H1 (cell line): Measurements from ENCODE around the gene BCAR3. TPM values are rescaled to one million over a fixed set of nuclear protein-coding genes. Genes with fewer than 3 reads are reported as not detected.

Experiments used
- CTCF ChIA-PET: fragments of 300-600 bp; sonication (Branson Sonifier 250); formaldehyde crosslinking; loops from one replicate; lab custom pipeline; 2021; ENCODE audit not compliant: partially characterized antibody; lab: Charles Lee
- POLR2A ChIA-PET: fragments of 300-600 bp; sonication (Branson Sonifier 250); formaldehyde crosslinking; loops from one replicate; lab custom pipeline; 2021; ENCODE audit warnings: inconsistent platforms; ENCODE audit not compliant: partially characterized antibody; lab: Charles Lee
- DNase-seq, 2 experiments: peaks; one replicate each; pipeline versions ENCODE4 v3.0.0 to v3.0.0-alpha.2; 2010 to 2022; ENCODE audit warnings: low spot score in 2 of 2, low read depth in 1 of 2, mixed read lengths in 1 of 2
- FAIRE-seq: peaks from 2 replicates; lab custom pipeline; 2011; peaks lifted over from hg19 to GRCh38; lab: Jason Lieb, UNC
- H2AFZ ChIP-seq: 2 replicates; pipeline ENCODE4 v1.8.1; 2012; ENCODE audit warnings: low read length, inconsistent platforms
- H2AK5ac ChIP-seq: 2 replicates; pipeline ENCODE4 v1.6.1; 2013; ENCODE audit warnings: low read depth, low read length
- H2BK120ac ChIP-seq: replicated peaks from 2 replicates; pipeline ENCODE3; 2013; ENCODE audit warnings: low read depth, low read length, inconsistent platforms
- H2BK12ac ChIP-seq: 2 replicates; pipeline ENCODE4 v1.6.1; 2013; ENCODE audit warnings: low read depth, low read length
- H2BK15ac ChIP-seq: 2 replicates; pipeline ENCODE4 v1.6.1; 2013; ENCODE audit warnings: low read length
- H2BK20ac ChIP-seq: 2 replicates; pipeline ENCODE4 v1.6.1; 2013; ENCODE audit warnings: low read length
- H2BK5ac ChIP-seq: 2 replicates; pipeline ENCODE4 v1.6.1; 2013; ENCODE audit warnings: low read depth, low read length
- H3K14ac ChIP-seq: 2 replicates; pipeline ENCODE4 v1.6.1; 2013; ENCODE audit warnings: inconsistent platforms; ENCODE audit not compliant: insufficient read length
- H3K18ac ChIP-seq: 2 replicates; pipeline ENCODE4 v1.6.1; 2013; ENCODE audit warnings: low read length; ENCODE audit errors: extremely low read depth
- H3K23ac ChIP-seq: 2 replicates; pipeline ENCODE4 v1.6.1; 2013; ENCODE audit warnings: inconsistent platforms; ENCODE audit not compliant: insufficient read length
- H3K23me2 ChIP-seq: 2 replicates; pipeline ENCODE4 v1.6.1; 2013; ENCODE audit warnings: low read depth, low read length
- H3K27ac ChIP-seq: 2 replicates; pipeline ENCODE4 v1.6.1; 2011; ENCODE audit warnings: low read depth, low read length, inconsistent platforms
- H3K27me3 ChIP-seq, 4 experiments: replicated peaks in 1 of 4; 1 replicate in 1 of 4; 2 replicates in 3 of 4; pipeline versions ENCODE4 v1.6.1 to v1.8.1; 2011 to 2013; ENCODE audit warnings: low read length in 3 of 4, mild to moderate bottlenecking in 3 of 4, inconsistent platforms in 2 of 4, mixed read lengths in 2 of 4, moderate library complexity in 1 of 4; ENCODE audit not compliant: control insufficient read depth in 3 of 4, insufficient read depth in 3 of 4; ENCODE audit errors: extremely low read depth in 1 of 4
- H3K36me3 ChIP-seq, 4 experiments: 2 replicates each; pipeline versions ENCODE4 v1.6.1 to v1.8.1; 2011 to 2013; ENCODE audit warnings: mild to moderate bottlenecking in 4 of 4, low read length in 3 of 4, moderate library complexity in 2 of 4, control low read depth in 1 of 4, inconsistent platforms in 1 of 4; ENCODE audit not compliant: insufficient read depth in 4 of 4, control insufficient read depth in 2 of 4
- H3K4ac ChIP-seq: replicated peaks from 2 replicates; pipeline ENCODE3; 2013; ENCODE audit warnings: low read length, low read depth, mixed read lengths, inconsistent platforms; ENCODE audit not compliant: insufficient read length
- H3K4me1 ChIP-seq, 4 experiments: replicated peaks in 1 of 4; 1 replicate in 1 of 4; 2 replicates in 3 of 4; pipeline versions ENCODE4 v1.6.1 to v1.8.1; 2011 to 2013; ENCODE audit warnings: low read length in 3 of 4, inconsistent platforms in 2 of 4, mixed read lengths in 1 of 4; ENCODE audit not compliant: insufficient read depth in 4 of 4, control insufficient read depth in 3 of 4
- H3K4me2 ChIP-seq, 2 experiments: 2 replicates each; pipeline versions ENCODE4 v1.6.1 to v1.8.1; 2011 to 2013; ENCODE audit warnings: low read depth in 2 of 2, low read length in 2 of 2, control low read depth in 1 of 2, inconsistent platforms in 1 of 2, mild to moderate bottlenecking in 1 of 2; ENCODE audit not compliant: insufficient read depth in 1 of 2
- H3K4me3 ChIP-seq, 4 experiments: fragments of 200-600, 300-600 bp in 1 of 4; sonication (generic), shearing (Covaris generic), sonication (Bioruptor Twin) in 1 of 4; 2 replicates each; pipeline versions ENCODE4 v1.5.1 to v1.8.1; 2011 to 2016; ENCODE audit warnings: low read length in 4 of 4, low read depth in 3 of 4, control low read depth in 2 of 4, inconsistent platforms in 2 of 4, mild to moderate bottlenecking in 2 of 4, mixed read lengths in 1 of 4, moderate library complexity in 1 of 4; ENCODE audit not compliant: insufficient read depth in 2 of 4; ENCODE audit errors: extremely low read depth in 1 of 4
- H3K56ac ChIP-seq: replicated peaks from 2 replicates; pipeline ENCODE3; 2013; ENCODE audit warnings: low read depth, mild to moderate bottlenecking, mixed read lengths, low read length, inconsistent platforms; ENCODE audit not compliant: insufficient read length
- H3K79me1 ChIP-seq: 2 replicates; pipeline ENCODE4 v1.6.1; 2013; ENCODE audit warnings: low read depth, low read length, control low read depth
- H3K79me2 ChIP-seq, 2 experiments: 2 replicates each; pipeline versions ENCODE4 v1.6.1 to v1.8.1; 2012 to 2013; ENCODE audit warnings: low read length in 2 of 2, mild to moderate bottlenecking in 2 of 2, inconsistent platforms in 1 of 2; ENCODE audit not compliant: insufficient read depth in 2 of 2, control insufficient read depth in 1 of 2
- H3K9ac ChIP-seq, 4 experiments: replicated peaks in 1 of 4; 1 replicate in 1 of 4; 2 replicates in 3 of 4; pipeline versions ENCODE4 v1.6.1 to v1.8.1; 2011 to 2013; ENCODE audit warnings: low read depth in 3 of 4, low read length in 3 of 4, control low read depth in 2 of 4, mild to moderate bottlenecking in 2 of 4, moderate library complexity in 2 of 4, inconsistent platforms in 1 of 4; ENCODE audit errors: extremely low read depth in 1 of 4
- H3K9me3 ChIP-seq, 2 experiments: 2 replicates each; pipeline versions ENCODE4 v1.6.1 to v1.8.1; 2012 to 2013; ENCODE audit warnings: mild to moderate bottlenecking in 2 of 2, moderate library complexity in 2 of 2, control low read depth in 1 of 2, inconsistent platforms in 1 of 2, low read depth in 1 of 2, low read length in 1 of 2, mixed read lengths in 1 of 2; ENCODE audit not compliant: insufficient read depth in 2 of 2
- H4K20me1 ChIP-seq, 2 experiments: replicated peaks in 1 of 2; 2 replicates each; pipeline versions ENCODE3 to v1.8.1; 2011 to 2013; ENCODE audit warnings: inconsistent platforms in 2 of 2, low read length in 2 of 2, mild to moderate bottlenecking in 1 of 2; ENCODE audit not compliant: insufficient read depth in 2 of 2, control insufficient read depth in 1 of 2
- H4K5ac ChIP-seq: 2 replicates; pipeline ENCODE4 v1.6.1; 2013; ENCODE audit warnings: low read length, low read depth, mixed read lengths, inconsistent platforms; ENCODE audit not compliant: insufficient read length
- H4K8ac ChIP-seq: 2 replicates; pipeline ENCODE4 v1.8.0; 2013; ENCODE audit warnings: mild to moderate bottlenecking, moderate library complexity, low read length, inconsistent platforms; ENCODE audit not compliant: insufficient read depth; ENCODE audit errors: extremely low read depth
- H4K91ac ChIP-seq: replicated peaks from 2 replicates; pipeline ENCODE3; 2013; ENCODE audit warnings: low read length, mixed read lengths, inconsistent platforms; ENCODE audit not compliant: insufficient read length
- ASH2L ChIP-seq: fragments of 200-600, 300-600 bp; sonication (generic); IDR thresholded peaks from one replicate; pipeline ENCODE4 v1.7.1; 2017; ENCODE audit warnings: low read length
- EZH2 ChIP-seq: fragments of 200-600 bp; sonication (generic); IDR thresholded peaks from 2 replicates; pipeline ENCODE4 v1.7.1; 2012; ENCODE audit warnings: low read depth, mild to moderate bottlenecking, moderate library complexity, low read length, inconsistent platforms; ENCODE audit not compliant: severe bottlenecking
- KDM5A ChIP-seq: fragments of 200-600 bp; IDR thresholded peaks from 2 replicates; pipeline ENCODE4 v1.7.1; 2012; ENCODE audit warnings: mild to moderate bottlenecking, low read length, inconsistent platforms, mixed read lengths
- RXRA ChIP-seq: IDR thresholded peaks from 2 replicates; pipeline ENCODE4 v1.6.1; 2011; ENCODE audit warnings: low read depth, mild to moderate bottlenecking, low read length, moderate library complexity; ENCODE audit not compliant: insufficient read depth
- SAP30 ChIP-seq: fragments of 300-600 bp; sonication (generic); IDR thresholded peaks from 2 replicates; pipeline ENCODE4 v1.7.1; 2012; ENCODE audit warnings: low read length, moderate library complexity, mild to moderate bottlenecking, inconsistent platforms; ENCODE audit not compliant: insufficient read depth, insufficient replicate concordance
- SUZ12 ChIP-seq: fragments of 200-600 bp; sonication (generic); IDR thresholded peaks from 2 replicates; pipeline ENCODE4 v1.6.1; 2012; ENCODE audit warnings: mild to moderate bottlenecking, inconsistent platforms, low read length, moderate library complexity, mixed read lengths
- ZNF274 ChIP-seq: IDR thresholded peaks from 2 replicates; pipeline ENCODE4 v1.7.0; 2012; ENCODE audit warnings: low read length, borderline replicate concordance; ENCODE audit errors: extremely low read depth
- WGBS, 2 experiments: shearing (Covaris generic) in 1 of 2; methylation state at CpG; one replicate each; pipeline versions ENCODE4 v1.1.6 to v1.1.7; 2013 to 2015; ENCODE audit warnings: low lambda C conversion rate in 2 of 2, mixed read lengths in 2 of 2, inconsistent platforms in 1 of 2, low coverage in 1 of 2, missing lambda C conversion rate in 1 of 2; ENCODE audit not compliant: insufficient replicate concordance in 2 of 2, insufficient coverage in 1 of 2, insufficient read length in 1 of 2; ENCODE audit errors: extremely low coverage in 1 of 2, missing lambda C conversion rate in 1 of 2; 5-methylcytosine and 5-hydroxymethylcytosine counted together
- polyA plus RNA-seq, 7 experiments: library from polyadenylated mRNA; depleted of rRNA in 3 of 7; stranded (reverse) in 5 of 7; unstranded in 2 of 7; fragments of >200 nt in 5 of 7; fragments of 200-250 nt in 2 of 7; gene quantifications; 1 replicate in 5 of 7; 2 replicates in 1 of 7; 4 replicates in 1 of 7; pipeline versions ENCODE4 v1.2.1 to v1.2.3, GENCODE V29; 2011 to 2013; ENCODE audit warnings: missing spikeins in 2 of 7, mixed read lengths in 2 of 7
- total RNA-seq: library from RNA; stranded (reverse); fragmentation: NEBNext Ultra II Directional; extraction: Animal tissue kit (Norgen Biotek cat#: 25700); gene quantifications from 2 replicates; pipeline ENCODE4 v1.2.1, GENCODE V29; 2021

The BCAR3 gene
- total and polyA plus RNA-seq, 2 of the 8 experiments (the other 6 are each of a cell fraction or from before 2014, with no cell fraction given): 5.6 to 9.2 TPM

DNA sequence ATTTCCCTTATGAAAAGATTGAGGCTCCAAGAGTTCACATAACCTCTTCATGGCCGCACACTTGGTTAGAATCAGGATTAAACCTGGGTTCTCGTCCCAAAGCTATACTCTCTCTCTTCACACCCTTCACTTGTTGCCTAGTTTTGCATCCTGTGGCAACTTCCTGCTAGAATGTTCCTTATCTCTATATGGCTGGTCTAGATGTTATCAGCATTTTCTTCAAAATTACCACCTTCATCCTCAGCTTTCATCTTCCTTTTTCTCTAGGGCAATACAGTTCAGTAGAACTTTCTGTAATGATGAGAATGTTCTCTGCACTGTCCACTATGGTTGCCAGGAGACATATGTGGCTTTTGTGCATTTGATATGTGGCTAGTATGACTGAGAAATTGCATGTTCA, 31.1 kb upstream of the BCAR3 start:
- ChIA-PET POLR2A (no interaction called here), CTCF (interaction anchor here (1.1 to 3.6 kb wide), 7 partner anchors 13 to 101 kb away, joined by 3 to 11 read pairs (median 4); no protein-coding TSS in a partner anchor)
- H3K4me3 ChIP-seq: no peak overlapping the region
- H2AK5ac ChIP-seq: no peak overlapping the region
- H3K23ac ChIP-seq: no peak overlapping the region
- no peak overlapping the region for H4K8ac ChIP-seq
- H3K27me3 ChIP-seq: peaks cover 0 to 1% (median 0%) of the 10 kb centered on the region in 4 experiments; a peak in 1 of 7 replicates
- no peak overlapping the region for H2BK5ac ChIP-seq
- H2AFZ ChIP-seq: no peak overlapping the region
- WGBS, 2 experiments: 100% methylated on average over 2 of the region's 2 CpGs; no CpG with 5 or more reads in 1 of the 2 experiments
- H3K4ac ChIP-seq: no peak overlapping the region
- H3K36me3 ChIP-seq: no peaks in the 10 kb centered on the region
- H3K23me2 ChIP-seq: no peaks in the 10 kb centered on the region
- H3K27ac ChIP-seq: no peak overlapping the region
- DNase-seq (no peak), FAIRE-seq (no peak)
- no peak overlapping the region for H2BK12ac ChIP-seq
- H3K79me2 ChIP-seq: no peaks in the 10 kb centered on the region
- H3K4me2 ChIP-seq: no peak overlapping the region
- no peaks in the 10 kb centered on the region for H3K9me3 ChIP-seq
- H3K56ac ChIP-seq: no peak overlapping the region
- H3K14ac ChIP-seq: no peak overlapping the region
- no peak overlapping the region for H2BK120ac ChIP-seq
- H4K20me1 ChIP-seq: no peaks in the 10 kb centered on the region
- no peaks in the 10 kb centered on the region for H3K4me1 ChIP-seq
- H3K79me1 ChIP-seq: no peaks in the 10 kb centered on the region
- H3K18ac ChIP-seq: no peak overlapping the region
- no peak overlapping the region for H2BK15ac ChIP-seq
- no peak overlapping the region for H2BK20ac ChIP-seq
- H3K9ac ChIP-seq: no peak overlapping the region
- H4K5ac ChIP-seq: no peak overlapping the region
- H4K91ac ChIP-seq: no peak overlapping the region
- TF ChIP-seq KDM5A: no peak
- TF ChIP-seq RXRA: no peak
- TF ChIP-seq ASH2L: no peak
- TF ChIP-seq EZH2: no peak
- TF ChIP-seq ZNF274: no peak
- TF ChIP-seq SUZ12: no peak
- TF ChIP-seq SAP30: no peak
